HCT116 (cell line): ENCODE measurements around the gene PRKAG2.

Experiments
- CEBPB ChIP-seq: IDR thresholded peaks from 2 replicates; pipeline ENCODE4 v1.6.1; 2012; ENCODE audit warnings: low read depth
- CTCF ChIP-seq, 3 experiments: fragments of 200-600 bp in 1 of 3; sonication (generic) in 1 of 3; IDR thresholded peaks in 2 of 3; conservative IDR thresholded peaks in 1 of 3; 2 replicates each; pipeline ENCODE4 v1.5.1; 2012 to 2017; ENCODE audit warnings: low read depth in 2 of 3, low read length in 2 of 3, antibody characterized with exemption in 1 of 3, borderline replicate concordance in 1 of 3, control low read depth in 1 of 3, mild to moderate bottlenecking in 1 of 3, mixed read lengths in 1 of 3, mixed run types in 1 of 3, moderate library complexity in 1 of 3; ENCODE audit not compliant: insufficient read depth in 1 of 3
- EGR1 ChIP-seq: IDR thresholded peaks from 2 replicates; pipeline ENCODE4 v1.6.1; 2012; ENCODE audit warnings: low read depth
- EZH2 ChIP-seq: fragments of 200-600 bp; sonication (generic); IDR thresholded peaks from 2 replicates; pipeline ENCODE4 v1.6.1; 2017; ENCODE audit warnings: antibody characterized with exemption, mixed run types
- JUND ChIP-seq: IDR thresholded peaks from 2 replicates; pipeline ENCODE4 v1.6.1; 2012
- POLR2A ChIP-seq: IDR thresholded peaks from 2 replicates; pipeline ENCODE4 v1.7.0; 2011; ENCODE audit warnings: borderline replicate concordance; ENCODE audit not compliant: insufficient read depth, insufficient read length; ENCODE audit errors: extremely low read depth
- POLR2AphosphoS5 ChIP-seq: IDR thresholded peaks from 2 replicates; pipeline ENCODE4 v1.6.1; 2011; ENCODE audit warnings: mild to moderate bottlenecking, low read depth, low read length, moderate library complexity
- RAD21 ChIP-seq: IDR thresholded peaks from 2 replicates; pipeline ENCODE4 v1.6.1; 2012; ENCODE audit warnings: low read depth, mild to moderate bottlenecking
- REST ChIP-seq: IDR thresholded peaks from 2 replicates; pipeline ENCODE4 v1.6.1; 2012; ENCODE audit warnings: low read depth
- YY1 ChIP-seq: IDR thresholded peaks from 2 replicates; pipeline ENCODE4 v1.6.1; 2011; ENCODE audit warnings: low read length, low read depth, moderate library complexity, mild to moderate bottlenecking; ENCODE audit not compliant: insufficient replicate concordance; ENCODE audit errors: extremely low read depth
- ZFX ChIP-seq: fragments of 450-650 bp; IDR thresholded peaks from 2 replicates; pipeline ENCODE4 v1.6.1; 2017
- ZNF274 ChIP-seq: fragments of 200-500 bp; sonication (Bioruptor generic); IDR thresholded peaks from 2 replicates; pipeline ENCODE4 v1.6.1; 2014; ENCODE audit warnings: mild to moderate bottlenecking, low read depth, low read length, inconsistent platforms

GRCh38 chr7:151864081-151864480, 12.8 kb downstream of the PRKAG2 start:
- TF ChIP-seq ZFX (no peak), YY1 (no peak), JUND (no peak), ZNF274 (no peak), POLR2A (no peak), CTCF (IDR thresholded peaks at IDR 0.05 in 2 of 3, conservative IDR thresholded peaks at IDR 0.05 in 1 of 3; ENCODE audit: borderline replicate concordance in 1 of 3, insufficient read depth in 1 of 3, low read depth in 2 of 3, low read length in 2 of 3) (no peak), POLR2AphosphoS5 (no peak), CEBPB (no peak), RAD21 (no peak), EGR1 (no peak), EZH2 (no peak), REST (no peak)
